GM18519 (cell line): ENCODE results near the gene RAX2.
A peak's percentile ranks its signal among the peaks of the same experiment; 100 is the strongest.
"Not testable (repeated sequence)": the region's sequence is repeated elsewhere in the genome, so short reads cannot be mapped to it uniquely, and the experiment has no call there.

Source experiments
- ATAC-seq: cut with Tn5 transposase; IDR thresholded peaks from one replicate; pipeline ENCODE4 v1.9.1; 2021; ENCODE audit warnings: mild to moderate bottlenecking, moderate library complexity; ENCODE audit not compliant: unreplicated experiment, low FRiP score

Gene RAX2

GRCh38 chr19:3778899-3779723 is 7.1 kb upstream of the RAX2 start:
- ATAC-seq: no peak

GRCh38 chr19:3778104-3778867 is 6.3 kb upstream of the RAX2 start:
- no peak for ATAC-seq

- ATAC-seq: no peak
Measured at GRCh38 chr19:3776479-3777040, 4.5 kb upstream of the RAX2 start.

GRCh38 chr19:3775831-3776230 is 3.8 kb upstream of the RAX2 start:
- no peak for ATAC-seq

GRCh38 chr19:3775374-3775711 is 3.3 kb upstream of the RAX2 start:
- ATAC-seq: no peak

GRCh38 chr19:3774621-3775373 is 2.8 kb upstream of the RAX2 start:
- ATAC-seq: no peak

- no peak for ATAC-seq
Measured at GRCh38 chr19:3773814-3774515, 1.9 kb upstream of the RAX2 start.

- no peak for ATAC-seq
Measured at GRCh38 chr19:3771000-3771905, 775 bp downstream of the RAX2 start.

- ATAC-seq: no peak
Measured at GRCh38 chr19:3770136-3770999, 1.7 kb downstream of the RAX2 start.

- ATAC-seq: no peak
Measured at GRCh38 chr19:3769494-3769893, 2.5 kb downstream of the RAX2 start.

- no peak for ATAC-seq
Measured at GRCh38 chr19:3768748-3769099, 3.3 kb downstream of the RAX2 start.

GRCh38 chr19:3768015-3768747 is 3.8 kb downstream of the RAX2 start:
- ATAC-seq: no peak

GRCh38 chr19:3767050-3767449 is 5.0 kb downstream of the RAX2 start:
- no peak for ATAC-seq

- ATAC-seq: no peak
Measured at GRCh38 chr19:3766520-3766919, 5.5 kb downstream of the RAX2 start.

GRCh38 chr19:3765757-3766156 is 6.3 kb downstream of the RAX2 start:
- not testable (repeated sequence) for ATAC-seq

- no peak for ATAC-seq
Measured at GRCh38 chr19:3765121-3765520, 6.9 kb downstream of the RAX2 start.

GRCh38 chr19:3762501-3763459 is 9.2 kb downstream of the RAX2 start, which contains the start of gene MRPL54:
MRPL54 (plus strand) TSS chr19:3762682; CDS start chr19:3762701, 19 bp downstream.
- ATAC-seq: peak; percentile 57
